HepG2 (cell line): ENCODE measurements around the gene STAT1.

Source experiments
- CBFB ChIP-seq: sonication (generic); formaldehyde crosslinking; IDR thresholded peaks from 2 replicates; pipeline ENCODE4 v1.4.0; 2020; ENCODE audit warnings: missing genetic modification reagents
- CBX2 ChIP-seq, 2 experiments: fragments of 200-600 bp in 1 of 2; sonication (generic); formaldehyde crosslinking in 1 of 2; IDR thresholded peaks; 2 replicates each; pipeline versions ENCODE4 v1.7.0 to v1.8.1; 2018 to 2022; ENCODE audit warnings: low read depth in 2 of 2, low read length in 1 of 2, mild to moderate bottlenecking in 1 of 2, missing genetic modification reagents in 1 of 2
- CTCF ChIP-seq: sonication (generic); formaldehyde crosslinking; IDR thresholded peaks from 2 replicates; pipeline ENCODE4 v1.5.0; 2020; ENCODE audit warnings: mild to moderate bottlenecking, missing genetic modification reagents, moderate library complexity
- HNF4A ChIP-seq: sonication (generic); formaldehyde crosslinking; IDR thresholded peaks from 2 replicates; pipeline ENCODE4 v1.4.0; 2020; ENCODE audit warnings: missing genetic modification reagents
- KAT7 ChIP-seq: IDR thresholded peaks from 2 replicates; pipeline ENCODE4 v1.6.1; 2018; ENCODE audit warnings: borderline replicate concordance, missing compliant biosample characterization
- POLR2AphosphoS5 ChIP-seq: IDR thresholded peaks from 2 replicates; pipeline ENCODE4 v1.6.1; 2012; ENCODE audit warnings: low read depth, low read length
- SMARCE1 ChIP-seq: fragments of 450-650 bp; IDR thresholded peaks from 2 replicates; pipeline ENCODE4 v1.6.1; 2017; ENCODE audit warnings: borderline replicate concordance
- ZNF232 ChIP-seq: sonication (generic); formaldehyde crosslinking; IDR thresholded peaks from 2 replicates; pipeline ENCODE4 v1.4.0; 2020; ENCODE audit warnings: missing genetic modification reagents, borderline replicate concordance
- ZNF263 ChIP-seq: sonication (generic); formaldehyde crosslinking; IDR thresholded peaks from 2 replicates; pipeline ENCODE4 v1.4.0; 2020; ENCODE audit warnings: missing genetic modification reagents
- TF ChIP-seq, protein P1 (sequence below): sonication (generic); formaldehyde crosslinking; IDR thresholded peaks from 2 replicates; pipeline ENCODE4 v1.4.0; 2020; ENCODE audit warnings: missing genetic modification reagents

GRCh38 chr2:191026377-191026776 is 12.4 kb upstream of the STAT1 start:
- TF ChIP-seq SMARCE1 (no peak), CBFB (no peak), CBX2 (IDR thresholded peaks at IDR 0.05; ENCODE audit: low read depth, low read length) (no peak), CBX2 (CRISPR knock-in tag; IDR thresholded peaks at IDR 0.05; ENCODE audit: low read depth) (no peak), ZNF263 (CRISPR knock-in tag) (no peak), CTCF (CRISPR knock-in tag) (no peak), POLR2AphosphoS5 (no peak), ZNF232 (CRISPR knock-in tag) (no peak), HNF4A (CRISPR knock-in tag) (no peak), KAT7 (no peak)
- TF ChIP-seq, protein P1, sequence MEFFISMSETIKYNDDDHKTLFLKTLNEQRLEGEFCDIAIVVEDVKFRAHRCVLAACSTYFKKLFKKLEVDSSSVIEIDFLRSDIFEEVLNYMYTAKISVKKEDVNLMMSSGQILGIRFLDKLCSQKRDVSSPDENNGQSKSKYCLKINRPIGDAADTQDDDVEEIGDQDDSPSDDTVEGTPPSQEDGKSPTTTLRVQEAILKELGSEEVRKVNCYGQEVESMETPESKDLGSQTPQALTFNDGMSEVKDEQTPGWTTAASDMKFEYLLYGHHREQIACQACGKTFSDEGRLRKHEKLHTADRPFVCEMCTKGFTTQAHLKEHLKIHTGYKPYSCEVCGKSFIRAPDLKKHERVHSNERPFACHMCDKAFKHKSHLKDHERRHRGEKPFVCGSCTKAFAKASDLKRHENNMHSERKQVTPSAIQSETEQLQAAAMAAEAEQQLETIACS (CRISPR knock-in tag): no peak
